ENCODE data around the gene CYP39A1. TPM values are rescaled to one million over a fixed set of nuclear protein-coding genes. Genes with fewer than 3 reads are reported as not detected.

The CYP39A1 gene
- polyA plus RNA-seq, 2 of the 4 experiments (the other 2 are of a cell fraction) = 0.26 to 0.78 TPM

- no peak for DNase-seq (ENCODE audit: low read depth in 1 of 2, low spot score in 1 of 2)
- no peak for FAIRE-seq
- H3K4me3 ChIP-seq = no peak overlapping the region
- H3K4me1 ChIP-seq = no peaks in the 10 kb centered on the region
- no peak for ATAC-seq
- POLR2A ChIA-PET = no interaction called here
- no peak for TF ChIP-seq CHD2 (IDR thresholded peaks at IDR 0.05; ENCODE audit: low read length, partially characterized antibody)
- H3K27ac ChIP-seq = no peak overlapping the region
- WGBS (ENCODE audit: missing lambda C conversion rate) = 13% methylated on average over 4 of the region's 4 CpGs
- CTCF ChIA-PET = no interaction called here
- no peaks in the 10 kb centered on the region for H3K9me3 ChIP-seq
- H3K4me2 ChIP-seq = no peak overlapping the region
These were observed 96.6 kb downstream of the CYP39A1 start for GRCh38 chr6:46556053-46556452.

GRCh38 chr6:46555129-46555528 is 97.5 kb downstream of the CYP39A1 start:
- no peak for ATAC-seq
- Histone ChIP-seq H3K27ac (no peak overlapping the region), H3K4me2 (no peak overlapping the region), H3K9me3 (no peaks in the 10 kb centered on the region), H3K4me3 (no peak overlapping the region), H3K4me1 (no peaks in the 10 kb centered on the region)
- no peak for FAIRE-seq
- TF ChIP-seq ESRRA (IDR thresholded peaks at IDR 0.05; ENCODE audit: borderline replicate concordance, low read length) = no peak
- no peak for TF ChIP-seq TFCP2L1 (CRISPR knock-in tag; IDR thresholded peaks at IDR 0.05)
- no peak for TF ChIP-seq SREBF2 (IDR thresholded peaks at IDR 0.05)
- ChIA-PET POLR2A (no interaction called here), CTCF (no interaction called here)
- no peak for DNase-seq (ENCODE audit: low read depth in 1 of 2, low spot score in 1 of 2)
- WGBS (ENCODE audit: missing lambda C conversion rate) = 0% methylated on average over 1 of the region's 1 CpG

GRCh38 chr6:46549155-46549554 is 103.5 kb downstream of the CYP39A1 start:
- TF ChIP-seq RARB (CRISPR knock-in tag; IDR thresholded peaks at IDR 0.05) (no peak), HOXB5 (CRISPR knock-in tag; IDR thresholded peaks at IDR 0.05) (no peak), HOXB13 (CRISPR knock-in tag; IDR thresholded peaks at IDR 0.05; ENCODE audit: low read depth) (no peak), PHF8 (IDR thresholded peaks at IDR 0.05; ENCODE audit: borderline replicate concordance, low read depth) (no peak), HDAC2 (IDR thresholded peaks at IDR 0.05) (no peak), BHLHE40 (IDR thresholded peaks at IDR 0.05; ENCODE audit: low read depth, low read length) (no peak), MAZ (IDR thresholded peaks at IDR 0.05; ENCODE audit: borderline replicate concordance, low read depth, low read length) (no peak), KDM5A (IDR thresholded peaks at IDR 0.05) (no peak), CBX2 (IDR thresholded peaks at IDR 0.05; ENCODE audit: borderline replicate concordance, low read depth) (no peak), EHF (CRISPR knock-in tag; IDR thresholded peaks at IDR 0.05) (no peak), TFCP2L1 (CRISPR knock-in tag; IDR thresholded peaks at IDR 0.05) (no peak), CTCF (IDR thresholded peaks at IDR 0.05) (no peak), PBX3 (IDR thresholded peaks at IDR 0.05) (no peak)
- TF ChIP-seq, protein P1, sequence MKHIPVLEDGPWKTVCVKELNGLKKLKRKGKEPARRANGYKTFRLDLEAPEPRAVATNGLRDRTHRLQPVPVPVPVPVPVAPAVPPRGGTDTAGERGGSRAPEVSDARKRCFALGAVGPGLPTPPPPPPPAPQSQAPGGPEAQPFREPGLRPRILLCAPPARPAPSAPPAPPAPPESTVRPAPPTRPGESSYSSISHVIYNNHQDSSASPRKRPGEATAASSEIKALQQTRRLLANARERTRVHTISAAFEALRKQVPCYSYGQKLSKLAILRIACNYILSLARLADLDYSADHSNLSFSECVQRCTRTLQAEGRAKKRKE (CRISPR knock-in tag; IDR thresholded peaks at IDR 0.05; ENCODE audit: low read depth) = no peak
- no peak overlapping the region for H3K4me3 ChIP-seq
- no peaks in the 10 kb centered on the region for H3K4me1 ChIP-seq
- ChIA-PET POLR2A (no interaction called here), CTCF (no interaction called here)
- H3K27ac ChIP-seq = no peak overlapping the region
- FAIRE-seq (no peak), ATAC-seq (no peak), DNase-seq (ENCODE audit: low read depth in 1 of 2, low spot score in 1 of 2) (no peak)
- no peak overlapping the region for H3K4me2 ChIP-seq
- H3K9me3 ChIP-seq = no peaks in the 10 kb centered on the region

DNA sequence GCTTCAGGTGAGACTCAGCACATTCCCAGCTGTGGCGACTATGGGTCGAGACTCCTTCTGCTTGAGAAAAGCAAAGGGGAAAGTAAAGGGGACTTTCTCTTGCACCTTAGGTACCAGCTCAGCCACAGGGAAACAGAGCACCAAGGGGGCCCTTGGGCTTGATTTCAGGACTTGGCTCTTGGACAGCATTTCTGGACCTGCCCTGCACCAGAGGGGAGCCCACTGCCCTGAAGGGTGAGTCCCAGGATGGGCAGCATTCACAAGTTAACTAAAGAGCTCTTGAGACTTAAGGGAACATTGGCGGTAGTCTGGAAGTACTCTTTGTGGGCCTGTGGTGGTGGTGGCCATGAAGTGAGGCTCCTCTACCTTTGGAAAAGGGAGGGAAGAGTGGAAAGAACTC is 111.1 kb downstream of the CYP39A1 start:
- 29% methylated on average over 3 of the region's 3 CpGs for WGBS (ENCODE audit: missing lambda C conversion rate)
- FAIRE-seq (no peak), ATAC-seq (no peak), DNase-seq (ENCODE audit: low read depth in 1 of 2, low spot score in 1 of 2) (no peak)
- Histone ChIP-seq H3K9me3 (no peaks in the 10 kb centered on the region), H3K4me2 (no peak overlapping the region), H3K4me3 (no peak overlapping the region), H3K27ac (no peak overlapping the region), H3K4me1 (no peaks in the 10 kb centered on the region)
- CTCF ChIA-PET = interaction anchor here (1.1 kb wide), 1 partner anchor 12 kb away, joined by 4 read pairs; no protein-coding TSS in a partner anchor
- POLR2A ChIA-PET = no interaction called here
- TF ChIP-seq MAX (IDR thresholded peaks at IDR 0.05) (no peak), CHD4 (IDR thresholded peaks at IDR 0.05; ENCODE audit: borderline replicate concordance) (no peak), CEBPB (IDR thresholded peaks at IDR 0.05) (no peak), PHF8 (IDR thresholded peaks at IDR 0.05; ENCODE audit: borderline replicate concordance, low read depth) (no peak), TP53 (CRISPR knock-in tag; IDR thresholded peaks at IDR 0.05) (no peak), USF2 (IDR thresholded peaks at IDR 0.05) (no peak), RNF2 (IDR thresholded peaks at IDR 0.05; ENCODE audit: borderline replicate concordance, low read depth) (no peak), HOXB13 (CRISPR knock-in tag; IDR thresholded peaks at IDR 0.05; ENCODE audit: low read depth) (no peak), RFX5 (IDR thresholded peaks at IDR 0.05) (no peak), GATA3 (IDR thresholded peaks at IDR 0.05; ENCODE audit: borderline replicate concordance) (no peak)
- TF ChIP-seq, protein P1 (CRISPR knock-in tag; IDR thresholded peaks at IDR 0.05; ENCODE audit: low read depth) = no peak

Data from A549 (cell line).